H7 (cell line): ENCODE data around the gene GALNT10. TPM values are rescaled to one million over a fixed set of nuclear protein-coding genes. Genes with fewer than 3 reads are reported as not detected.

Experiments
- DNase-seq: peaks from one replicate; pipeline ENCODE4 v3.0.0; 2012
- H3K27me3 ChIP-seq: 2 replicates; pipeline ENCODE4 v1.6.0; 2011; ENCODE audit warnings: mild to moderate bottlenecking, low read length; ENCODE audit not compliant: control insufficient read depth, insufficient read depth
- H3K36me3 ChIP-seq: replicated peaks from 2 replicates; pipeline ENCODE4 v1.5.1; 2011; ENCODE audit warnings: low read length; ENCODE audit not compliant: control insufficient read depth, insufficient read depth
- H3K4me3 ChIP-seq: 2 replicates; pipeline ENCODE4 v1.5.1; 2011; ENCODE audit warnings: low read depth, mild to moderate bottlenecking, control low read depth, low read length, moderate library complexity; ENCODE audit not compliant: insufficient read depth
- total RNA-seq: library from RNA; depleted of rRNA; stranded (reverse); fragments of >200 nt; shearing (Covaris generic); gene quantifications from 2 replicates; pipeline ENCODE4 v1.2.3, GENCODE V29; 2014

GALNT10 gene
- total RNA-seq, 1 experiment from 2014 or later = 13.8 TPM

GRCh38 chr5:154368041-154368800 lies 177.7 kb downstream of the GALNT10 start:
- DNase-seq = peak; percentile 70
- Histone ChIP-seq H3K4me3 (no peak overlapping the region), H3K27me3 (no peaks in the 10 kb centered on the region), H3K36me3 (no peaks in the 10 kb centered on the region)

- H3K36me3 ChIP-seq = no peaks in the 10 kb centered on the region
- peak; percentile 34 for DNase-seq
- H3K27me3 ChIP-seq = no peaks in the 10 kb centered on the region
- no peak overlapping the region for H3K4me3 ChIP-seq
These were observed 179.1 kb downstream of the GALNT10 start for GRCh38 chr5:154369682-154370081.

GRCh38 chr5:154370119-154370518 lies 179.6 kb downstream of the GALNT10 start:
- peak; percentile 43 for DNase-seq
- H3K36me3 ChIP-seq = no peaks in the 10 kb centered on the region
- H3K4me3 ChIP-seq = no peak overlapping the region
- no peaks in the 10 kb centered on the region for H3K27me3 ChIP-seq

- Histone ChIP-seq H3K27me3 (no peaks in the 10 kb centered on the region), H3K4me3 (no peak overlapping the region), H3K36me3 (no peaks in the 10 kb centered on the region)
- no peak for DNase-seq
These were observed 180.3 kb downstream of the GALNT10 start for GRCh38 chr5:154370813-154371212.

DNA sequence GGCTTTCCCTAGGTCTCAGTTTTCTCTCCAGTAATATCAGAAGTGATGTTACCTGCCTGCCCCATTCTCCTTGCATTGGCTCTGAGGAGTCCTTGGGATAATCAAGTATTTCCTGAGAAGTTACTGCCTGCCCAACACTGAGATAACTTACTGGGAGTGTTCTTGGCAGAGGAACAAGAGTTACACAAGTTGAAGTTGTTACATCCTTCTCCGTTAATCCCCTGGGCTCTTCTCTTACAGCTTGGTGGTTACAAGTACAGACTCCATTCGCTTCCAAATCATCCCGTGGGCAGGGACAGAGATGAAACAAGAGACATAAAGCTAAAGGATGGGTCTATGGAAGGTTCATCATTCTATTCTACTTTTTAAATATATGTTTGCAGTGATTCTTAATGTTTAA lies 181.2 kb downstream of the GALNT10 start:
- Histone ChIP-seq H3K27me3 (no peaks in the 10 kb centered on the region), H3K4me3 (no peak overlapping the region), H3K36me3 (no peaks in the 10 kb centered on the region)
- DNase-seq = no peak

GRCh38 chr5:154372661-154373060 lies 182.1 kb downstream of the GALNT10 start:
- Histone ChIP-seq H3K4me3 (no peak overlapping the region), H3K36me3 (no peaks in the 10 kb centered on the region), H3K27me3 (no peaks in the 10 kb centered on the region)
- no peak for DNase-seq

GRCh38 chr5:154373326-154373725 lies 182.8 kb downstream of the GALNT10 start:
- Histone ChIP-seq H3K27me3 (no peaks in the 10 kb centered on the region), H3K36me3 (no peaks in the 10 kb centered on the region), H3K4me3 (no peak overlapping the region)
- DNase-seq = no peak

GRCh38 chr5:154373729-154374179 lies 183.2 kb downstream of the GALNT10 start:
- Histone ChIP-seq H3K27me3 (no peaks in the 10 kb centered on the region), H3K4me3 (no peak overlapping the region), H3K36me3 (no peaks in the 10 kb centered on the region)
- no peak for DNase-seq

- no peaks in the 10 kb centered on the region for H3K36me3 ChIP-seq
- H3K4me3 ChIP-seq = no peak overlapping the region
- DNase-seq = no peak
- H3K27me3 ChIP-seq = no peaks in the 10 kb centered on the region
These were observed 183.7 kb downstream of the GALNT10 start for GRCh38 chr5:154374264-154374663.

DNA sequence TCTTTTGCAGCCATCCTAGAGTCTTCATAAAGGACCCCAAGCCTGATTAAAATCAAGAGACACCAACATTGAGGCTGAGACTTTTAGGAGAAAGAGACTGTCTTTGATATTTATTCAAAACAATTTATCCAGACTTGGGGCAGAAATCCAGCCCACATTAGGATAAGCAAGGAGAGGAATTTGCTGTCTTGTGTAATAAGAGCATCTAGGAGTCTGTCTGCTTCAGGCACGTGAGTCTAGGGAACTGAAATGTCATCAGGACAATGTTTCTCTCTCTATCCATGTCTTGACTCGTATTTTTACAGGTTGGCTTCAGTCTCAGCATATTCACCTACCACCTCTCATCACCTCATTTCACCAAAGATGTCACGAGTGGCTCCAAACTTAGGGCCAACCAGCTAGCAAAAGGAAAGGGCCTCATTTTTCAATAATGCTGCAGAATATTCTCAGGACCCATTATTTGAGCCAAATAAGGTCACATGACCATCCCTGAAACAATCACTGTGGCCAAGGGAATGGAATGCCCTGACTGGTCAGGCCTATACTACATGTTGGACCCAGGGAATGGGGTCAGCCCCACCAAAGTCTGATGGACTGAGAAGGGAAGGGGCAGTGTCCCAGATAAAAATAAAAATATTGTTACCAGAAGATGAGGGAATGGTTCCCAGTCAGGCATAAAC lies 184.9 kb downstream of the GALNT10 start:
- no peak overlapping the region for H3K4me3 ChIP-seq
- H3K27me3 ChIP-seq = no peaks in the 10 kb centered on the region
- no peaks in the 10 kb centered on the region; the same call in 1 of the 2 replicates for H3K36me3 ChIP-seq
- DNase-seq = no peak

DNA sequence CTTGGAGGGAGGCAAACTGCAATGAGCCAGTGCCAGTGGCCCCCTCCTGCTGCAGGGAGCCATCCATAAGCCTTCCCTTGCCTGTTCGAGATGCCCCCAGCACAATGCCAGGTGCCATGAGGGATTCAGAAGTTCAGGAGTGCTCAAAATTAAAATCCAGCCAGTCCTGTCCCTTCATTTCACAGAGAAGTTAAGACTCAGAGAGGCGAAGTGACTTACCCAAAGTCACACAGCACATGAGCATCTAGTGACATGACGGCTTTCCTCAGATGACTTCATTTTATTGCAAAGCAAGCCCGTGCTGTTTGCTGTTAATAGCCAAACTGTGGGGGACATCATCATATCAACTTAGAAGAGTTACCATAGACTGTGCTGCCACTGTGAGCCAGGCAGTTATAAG lies 185.9 kb downstream of the GALNT10 start:
- no peak for DNase-seq
- no peaks in the 10 kb centered on the region for H3K27me3 ChIP-seq
- H3K36me3 ChIP-seq = no peaks in the 10 kb centered on the region; the same call in 1 of the 2 replicates
- H3K4me3 ChIP-seq = no peak overlapping the region

DNA sequence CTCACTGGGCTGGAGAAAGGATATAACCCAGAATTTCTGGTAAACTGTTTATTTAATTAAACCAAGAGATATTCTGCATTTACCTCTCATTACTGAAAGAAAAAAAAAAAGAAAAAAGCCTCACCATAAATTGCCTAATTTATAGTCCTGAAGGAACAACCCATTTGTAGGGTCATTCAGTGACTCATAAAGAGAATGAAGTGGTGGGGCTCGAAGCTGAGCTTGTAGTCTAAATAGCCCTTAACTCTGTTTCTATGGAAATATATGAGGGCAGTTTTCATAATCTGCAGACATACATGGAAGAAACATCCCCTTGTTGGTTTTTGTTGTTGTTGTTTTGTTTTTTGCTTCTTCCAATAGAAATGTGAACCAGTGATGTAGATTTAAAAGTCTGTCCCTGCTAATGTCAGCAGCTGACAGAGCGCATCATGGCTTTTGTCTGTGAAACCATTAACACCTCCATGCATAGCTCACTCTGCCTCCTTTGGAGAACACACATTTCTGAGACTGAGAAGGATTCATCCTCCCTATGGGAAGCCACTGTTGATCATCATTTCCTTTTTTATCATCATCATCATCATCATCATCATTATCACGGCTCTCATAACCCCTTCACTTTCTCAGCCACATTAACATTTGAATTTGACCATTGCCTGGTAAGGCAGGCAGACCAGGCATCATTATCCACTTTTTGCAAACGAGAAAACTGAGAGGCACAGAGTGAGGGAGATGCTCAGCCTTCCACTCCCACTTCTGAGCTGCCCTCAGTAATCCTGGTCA lies 187.4 kb downstream of the GALNT10 start:
- DNase-seq = no peak
- Histone ChIP-seq H3K36me3 (no peaks in the 10 kb centered on the region; the same call in 1 of the 2 replicates), H3K27me3 (no peaks in the 10 kb centered on the region), H3K4me3 (no peak overlapping the region)

GRCh38 chr5:154380263-154380662 lies 189.7 kb downstream of the GALNT10 start:
- Histone ChIP-seq H3K4me3 (no peak overlapping the region), H3K27me3 (no peaks in the 10 kb centered on the region), H3K36me3 (no peaks in the 10 kb centered on the region; the same call in 1 of the 2 replicates)
- DNase-seq = no peak

GRCh38 chr5:154384480-154385235 lies 194.1 kb downstream of the GALNT10 start:
- no peak for DNase-seq
- Histone ChIP-seq H3K27me3 (no peaks in the 10 kb centered on the region), H3K4me3 (no peak overlapping the region), H3K36me3 (no peaks in the 10 kb centered on the region; the same call in 1 of the 2 replicates)
